K562 (cell line): Measurements from ENCODE around the gene TTC27.

Source experiments
- FOXM1 ChIP-seq, 2 experiments: fragments of 450-650 bp in 1 of 2; sonication (generic) in 1 of 2; formaldehyde crosslinking in 1 of 2; IDR thresholded peaks; 2 replicates each; pipeline versions ENCODE4 v1.6.1 to v1.9.0; 2017 to 2022; ENCODE audit warnings: low read depth in 2 of 2, mild to moderate bottlenecking in 2 of 2, missing genetic modification reagents in 1 of 2, moderate library complexity in 1 of 2
- XRCC4 ChIP-seq: IDR thresholded peaks from one replicate; pipeline ENCODE4 v1.6.1; 2011; ENCODE audit not compliant: insufficient read depth, insufficient read length; ENCODE audit errors: extremely low read depth

DNA sequence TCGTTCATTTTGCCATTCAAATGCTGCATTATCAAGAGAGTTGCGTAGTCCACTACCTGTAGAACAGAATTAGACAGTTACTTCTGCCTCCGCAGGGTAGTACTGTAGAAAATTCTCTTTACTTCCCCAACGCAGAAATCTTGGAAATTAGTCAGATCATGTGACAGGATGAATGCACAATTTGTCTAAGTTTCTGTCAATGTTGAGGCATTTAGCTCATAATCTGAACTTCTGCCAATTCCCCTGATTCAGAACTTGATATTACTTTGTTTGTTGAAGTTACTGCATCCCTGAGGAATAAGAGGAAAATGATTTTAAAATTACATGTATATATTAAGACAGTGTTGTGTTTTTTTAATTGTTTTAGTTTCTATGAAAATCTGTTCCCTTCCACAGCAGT is 83.4 kb downstream of the TTC27 start:
- TF ChIP-seq XRCC4 (no peak), FOXM1 (IDR thresholded peaks at IDR 0.05; ENCODE audit: low read depth) (no peak), FOXM1 (CRISPR knock-in tag; IDR thresholded peaks at IDR 0.05; ENCODE audit: low read depth) (no peak)
